Keratinocyte (primary cell): Measurements from ENCODE around the gene ENO3. TPM values are rescaled to one million over a fixed set of nuclear protein-coding genes. Genes with fewer than 3 reads are reported as not detected.

Experiments
- DNase-seq: peaks from one replicate; pipeline ENCODE4 v3.0.0-alpha.2; 2011; ENCODE audit warnings: low read depth, missing footprints, low spot score
- FAIRE-seq: peaks from 2 replicates; lab custom pipeline; 2011; peaks lifted over from hg19 to GRCh38; lab: Jason Lieb, UNC
- H2AFZ ChIP-seq: 2 replicates; pipeline ENCODE4 v1.6.0; 2012; ENCODE audit warnings: low read length, control low read depth, inconsistent platforms; ENCODE audit not compliant: control insufficient read depth
- H3K27ac ChIP-seq: 2 replicates; pipeline ENCODE4 v1.5.1; 2011; ENCODE audit warnings: low read length; ENCODE audit not compliant: control insufficient read depth, insufficient read depth
- H3K27me3 ChIP-seq: 3 replicates; pipeline ENCODE4 v1.6.0; 2011; ENCODE audit warnings: low read length; ENCODE audit not compliant: control insufficient read depth, insufficient read depth; ENCODE audit errors: extremely low read depth
- H3K36me3 ChIP-seq, 2 experiments: 2 replicates in 1 of 2; 3 replicates in 1 of 2; pipeline ENCODE4 v1.5.1; 2011; ENCODE audit warnings: low read length in 2 of 2, mild to moderate bottlenecking in 1 of 2; ENCODE audit not compliant: control insufficient read depth in 2 of 2, insufficient read depth in 2 of 2; ENCODE audit errors: extremely low read depth in 1 of 2
- H3K4me1 ChIP-seq: 3 replicates; pipeline ENCODE4 v1.5.1; 2011; ENCODE audit warnings: low read length; ENCODE audit not compliant: control insufficient read depth, insufficient read depth; ENCODE audit errors: extremely low read depth
- H3K4me2 ChIP-seq: 3 replicates; pipeline ENCODE4 v1.6.0; 2011; ENCODE audit warnings: low read depth, low read length; ENCODE audit not compliant: control insufficient read depth, insufficient read depth; ENCODE audit errors: extremely low read depth
- H3K4me3 ChIP-seq, 3 experiments: fragments of 200-600 bp in 1 of 3; sonication (generic) in 1 of 3; 2 replicates in 2 of 3; 3 replicates in 1 of 3; pipeline ENCODE4 v1.5.1; 2011 to 2016; ENCODE audit warnings: low read length in 3 of 3, mild to moderate bottlenecking in 3 of 3, control low read depth in 2 of 3, inconsistent platforms in 1 of 3, low read depth in 1 of 3, mixed read lengths in 1 of 3, mixed run types in 1 of 3, moderate library complexity in 1 of 3; ENCODE audit not compliant: control insufficient read depth in 2 of 3, insufficient read depth in 2 of 3; ENCODE audit errors: extremely low read depth in 1 of 3
- H3K79me2 ChIP-seq: 2 replicates; pipeline ENCODE4 v1.6.0; 2012; ENCODE audit warnings: low read length; ENCODE audit not compliant: control insufficient read depth, insufficient read depth
- H3K9ac ChIP-seq: 3 replicates; pipeline ENCODE4 v1.6.0; 2011; ENCODE audit warnings: low read length; ENCODE audit not compliant: control insufficient read depth, insufficient read depth; ENCODE audit errors: extremely low read depth
- H3K9me1 ChIP-seq: 3 replicates; pipeline ENCODE4 v1.6.0; 2011; ENCODE audit warnings: low read length; ENCODE audit not compliant: control insufficient read depth, insufficient read depth; ENCODE audit errors: extremely low read depth
- H3K9me3 ChIP-seq: 2 replicates; pipeline ENCODE4 v1.5.1; 2012; ENCODE audit warnings: low read depth, low read length; ENCODE audit not compliant: control insufficient read depth
- H4K20me1 ChIP-seq: 3 replicates; pipeline ENCODE4 v1.6.0; 2011; ENCODE audit warnings: low read length; ENCODE audit not compliant: control insufficient read depth, insufficient read depth; ENCODE audit errors: extremely low read depth
- EZH2 ChIP-seq: IDR thresholded peaks from one replicate; pipeline ENCODE4 v1.6.1; 2012; ENCODE audit warnings: inconsistent platforms, mild to moderate bottlenecking, low read length, moderate library complexity
- dilution Hi-C: fragments of 300-500 bp; cut with MboI; formaldehyde crosslinking; loops from one replicate; pipeline ENCODE4 v1.7.0; 2020; ENCODE audit warnings: low sequenced_read_pairs; ENCODE audit not compliant: extremely low pct_ligation_motif_present
- polyA plus RNA-seq, 5 experiments: library from polyadenylated mRNA; depleted of rRNA in 3 of 5; stranded (reverse) in 3 of 5; stranded (forward) in 1 of 5; unstranded in 1 of 5; fragments of >200 nt; gene quantifications; 1 replicate in 1 of 5; 2 replicates in 3 of 5; 3 replicates in 1 of 5; pipeline versions ENCODE4 v1.2.1 to v1.2.3, GENCODE V29; 2011 to 2012; ENCODE audit warnings: missing spikeins in 2 of 5, low read depth in 1 of 5, low replicate concordance in 1 of 5
- TF ChIP-seq, protein P1 (sequence below), 3 experiments: IDR thresholded peaks in 1 of 3; conservative IDR thresholded peaks in 1 of 3; optimal IDR thresholded peaks in 1 of 3; 2 replicates in 2 of 3; 3 replicates in 1 of 3; pipeline versions ENCODE3 to v1.5.1; 2011; ENCODE audit warnings: low read length in 3 of 3, mild to moderate bottlenecking in 3 of 3, moderate library complexity in 2 of 3, control low read depth in 1 of 3, inconsistent platforms in 1 of 3; ENCODE audit not compliant: insufficient read depth in 2 of 3; ENCODE audit errors: extremely low read depth in 1 of 3

ENO3 gene
- polyA plus RNA-seq, 1 donor (not counting 4 experiments of a cell fraction or from before 2014, with no cell fraction given), result 2.4 TPM

DNA sequence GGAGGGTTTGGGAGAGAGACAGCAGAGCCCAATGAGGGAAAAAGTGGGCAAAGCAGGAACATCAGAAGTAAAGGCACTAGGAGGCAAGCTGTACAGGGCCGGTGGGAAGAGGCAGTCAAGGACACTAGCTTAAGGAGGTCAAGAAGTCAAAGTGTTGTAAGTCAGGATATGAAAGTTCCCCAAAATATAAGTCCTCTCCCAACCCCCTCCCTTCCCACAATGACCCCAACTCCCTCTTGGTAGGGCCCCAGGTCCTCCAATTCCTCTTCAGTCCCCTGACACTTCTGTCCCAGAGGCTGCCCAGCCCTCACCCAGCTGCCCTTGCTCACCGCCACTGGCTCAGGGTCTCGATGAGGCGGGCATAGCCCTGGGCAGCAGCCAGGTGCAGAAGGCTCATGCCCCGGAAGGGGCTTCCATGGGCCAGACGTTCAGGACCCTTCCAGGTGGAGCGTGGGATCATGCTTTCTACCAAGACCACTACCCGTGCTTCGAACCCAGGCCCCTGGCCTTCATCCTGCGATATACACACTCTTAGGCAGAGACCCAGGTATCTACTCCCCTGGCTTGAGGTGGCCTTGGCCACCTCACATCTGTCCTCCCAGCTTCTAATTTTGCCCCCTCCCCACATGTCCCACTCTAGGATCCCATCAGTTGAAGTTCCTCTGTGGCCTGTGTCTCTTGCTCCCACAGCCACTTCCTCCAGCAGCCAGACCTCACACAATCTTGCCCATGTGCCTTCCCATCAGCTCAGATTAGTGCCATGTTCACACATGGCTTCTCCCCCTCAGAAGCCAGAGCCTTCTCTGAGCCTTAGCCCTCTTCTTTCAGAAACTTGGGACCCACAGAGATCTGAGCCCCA, 22.6 kb downstream of the ENO3 start:
- Histone ChIP-seq H3K79me2 (no peaks in the 10 kb centered on the region), H4K20me1 (no peaks in the 10 kb centered on the region), H3K4me1 (peaks cover 13% of the 10 kb centered on the region), H3K4me3 (no peak overlapping the region), H3K9me1 (no peaks in the 10 kb centered on the region), H3K27me3 (no peaks in the 10 kb centered on the region), H3K4me2 (no peak overlapping the region), H3K9ac (no peak overlapping the region), H3K36me3 (peaks cover 36 to 52% of the 10 kb centered on the region in 2 experiments), H2AFZ (no peak overlapping the region), H3K27ac (no peak overlapping the region), H3K9me3 (no peaks in the 10 kb centered on the region)
- no peak for FAIRE-seq
- dilution Hi-C loops, result no loop called here
- DNase-seq, result no peak
- TF ChIP-seq, protein P1, sequence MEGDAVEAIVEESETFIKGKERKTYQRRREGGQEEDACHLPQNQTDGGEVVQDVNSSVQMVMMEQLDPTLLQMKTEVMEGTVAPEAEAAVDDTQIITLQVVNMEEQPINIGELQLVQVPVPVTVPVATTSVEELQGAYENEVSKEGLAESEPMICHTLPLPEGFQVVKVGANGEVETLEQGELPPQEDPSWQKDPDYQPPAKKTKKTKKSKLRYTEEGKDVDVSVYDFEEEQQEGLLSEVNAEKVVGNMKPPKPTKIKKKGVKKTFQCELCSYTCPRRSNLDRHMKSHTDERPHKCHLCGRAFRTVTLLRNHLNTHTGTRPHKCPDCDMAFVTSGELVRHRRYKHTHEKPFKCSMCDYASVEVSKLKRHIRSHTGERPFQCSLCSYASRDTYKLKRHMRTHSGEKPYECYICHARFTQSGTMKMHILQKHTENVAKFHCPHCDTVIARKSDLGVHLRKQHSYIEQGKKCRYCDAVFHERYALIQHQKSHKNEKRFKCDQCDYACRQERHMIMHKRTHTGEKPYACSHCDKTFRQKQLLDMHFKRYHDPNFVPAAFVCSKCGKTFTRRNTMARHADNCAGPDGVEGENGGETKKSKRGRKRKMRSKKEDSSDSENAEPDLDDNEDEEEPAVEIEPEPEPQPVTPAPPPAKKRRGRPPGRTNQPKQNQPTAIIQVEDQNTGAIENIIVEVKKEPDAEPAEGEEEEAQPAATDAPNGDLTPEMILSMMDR (optimal IDR thresholded peaks at IDR 0.05 in 1 of 3, IDR thresholded peaks at IDR 0.05 in 1 of 3, conservative IDR thresholded peaks at IDR 0.05 in 1 of 3; ENCODE audit: extremely low read depth in 1 of 3, insufficient read depth in 2 of 3, low read length in 3 of 3), result no peak
- no peak for TF ChIP-seq EZH2

DNA sequence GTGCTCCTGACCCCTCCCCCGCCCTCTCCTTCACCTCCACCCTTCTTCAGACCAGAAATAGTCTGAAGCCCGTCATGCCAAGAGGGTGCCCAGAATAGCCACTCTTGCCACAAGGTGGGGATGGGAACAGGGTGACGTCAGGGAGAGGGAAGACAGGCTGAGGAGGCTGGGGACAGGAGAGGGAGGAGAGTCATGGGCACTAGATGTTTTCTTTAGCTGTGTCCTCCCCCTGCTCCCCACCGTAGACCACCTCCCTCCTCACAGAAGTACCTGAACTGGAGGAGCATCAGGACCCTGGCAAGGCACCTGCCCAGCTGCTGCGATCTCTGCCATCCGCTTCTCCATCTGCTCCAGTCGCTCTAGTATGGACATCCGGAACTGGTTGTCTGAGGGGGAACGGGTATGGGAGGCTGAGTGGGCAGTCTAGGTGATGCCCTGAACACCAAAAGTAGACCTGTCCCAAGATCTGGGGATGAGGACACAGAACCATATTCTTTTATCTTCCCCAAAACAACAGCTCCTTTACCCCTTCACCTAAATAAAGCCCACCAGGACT, 23.3 kb downstream of the ENO3 start:
- no peaks in the 10 kb centered on the region for H3K79me2 ChIP-seq
- DNase-seq (no peak), FAIRE-seq (no peak)
- H3K27ac ChIP-seq, result no peak overlapping the region
- H3K4me3 ChIP-seq, result no peak overlapping the region
- H2AFZ ChIP-seq, result no peak overlapping the region
- TF ChIP-seq EZH2, result no peak
- TF ChIP-seq, protein P1 (optimal IDR thresholded peaks at IDR 0.05 in 1 of 3, IDR thresholded peaks at IDR 0.05 in 1 of 3, conservative IDR thresholded peaks at IDR 0.05 in 1 of 3; ENCODE audit: extremely low read depth in 1 of 3, insufficient read depth in 2 of 3, low read length in 3 of 3), result no peak
- H3K36me3 ChIP-seq, result peaks cover 42 to 56% of the 10 kb centered on the region in 2 experiments
- no peaks in the 10 kb centered on the region for H3K27me3 ChIP-seq
- H3K9me3 ChIP-seq, result no peaks in the 10 kb centered on the region
- H3K9ac ChIP-seq, result no peak overlapping the region
- dilution Hi-C loops, result no loop called here
- H3K4me1 ChIP-seq, result peaks cover 6% of the 10 kb centered on the region
- no peak overlapping the region for H3K4me2 ChIP-seq
- no peaks in the 10 kb centered on the region for H3K9me1 ChIP-seq
- H4K20me1 ChIP-seq, result no peaks in the 10 kb centered on the region
